Panc1 (cell line): ENCODE results near the gene CABLES2.

ENCODE experiments used
- CTCF ChIP-seq: fragments of 450-650 bp; IDR thresholded peaks from 2 replicates; pipeline ENCODE4 v1.5.1; 2017; ENCODE audit warnings: mild to moderate bottlenecking
- POLR2AphosphoS5 ChIP-seq: IDR thresholded peaks from 2 replicates; pipeline ENCODE4 v1.6.1; 2012; ENCODE audit warnings: mild to moderate bottlenecking, low read depth, low read length, moderate library complexity

DNA sequence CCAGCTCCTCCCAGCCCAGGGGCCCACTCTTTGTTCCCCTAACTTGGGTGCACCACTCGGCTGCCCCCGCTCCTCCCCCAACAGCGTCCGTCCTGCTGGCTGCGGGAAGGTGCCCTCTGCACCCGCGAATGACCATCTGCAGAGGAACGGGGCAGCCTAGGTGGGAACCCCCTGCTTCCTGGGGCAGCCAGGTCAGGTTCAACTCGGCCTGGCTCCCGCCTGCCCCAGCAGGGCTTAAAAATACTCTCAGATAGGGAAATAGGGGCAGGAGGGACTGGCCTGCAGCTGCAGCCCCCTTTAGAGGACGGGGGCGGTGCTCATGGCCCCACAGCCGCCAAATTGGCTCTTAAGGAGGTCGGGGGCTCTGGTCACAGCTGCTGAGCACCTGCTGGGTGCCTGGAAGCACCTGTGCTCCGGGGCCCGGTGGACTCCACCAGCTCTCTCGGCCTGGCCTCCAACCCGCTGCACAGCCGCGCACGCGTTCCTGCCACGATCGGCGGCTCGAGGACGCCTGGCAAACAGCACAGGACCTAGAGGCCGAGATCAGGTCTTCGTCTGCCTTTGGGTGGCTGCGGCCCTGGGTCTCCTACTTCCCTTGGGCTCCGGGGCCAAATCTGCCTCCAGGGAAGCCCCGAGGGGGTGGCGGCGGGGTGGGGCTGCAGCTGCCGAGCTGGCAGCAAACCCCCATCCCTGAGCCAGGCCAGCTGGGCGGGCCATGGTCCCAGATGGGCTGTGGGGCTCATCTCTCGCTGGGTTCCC, 39.3 kb downstream of the CABLES2 start:
- no peak for TF ChIP-seq CTCF
- TF ChIP-seq POLR2AphosphoS5, result no peak
